Astrocyte (in vitro differentiated cells and primary cell): ENCODE measurements around the gene CSRP3. TPM values are rescaled to one million over a fixed set of nuclear protein-coding genes. Genes with fewer than 3 reads are reported as not detected.

Source experiments
- DNase-seq: peaks from one replicate; pipeline ENCODE4 v3.0.0-alpha.2; 2010; ENCODE audit warnings: low read depth
- FAIRE-seq: peaks from 2 replicates; lab custom pipeline; 2011; peaks lifted over from hg19 to GRCh38; lab: Jason Lieb, UNC
- H2AFZ ChIP-seq: 2 replicates; pipeline ENCODE4 v1.6.0; 2012; ENCODE audit warnings: low read depth, low read length, inconsistent platforms
- H3K27ac ChIP-seq: 2 replicates; pipeline ENCODE4 v1.5.1; 2011; ENCODE audit warnings: low read depth, low read length, inconsistent platforms
- H3K27me3 ChIP-seq: 2 replicates; pipeline ENCODE4 v1.6.0; 2011; ENCODE audit warnings: low read length, inconsistent platforms; ENCODE audit not compliant: insufficient read depth
- H3K36me3 ChIP-seq: 2 replicates; pipeline ENCODE4 v1.5.1; 2011; ENCODE audit warnings: low read length, inconsistent platforms; ENCODE audit not compliant: insufficient read depth
- H3K4me1 ChIP-seq: 2 replicates; pipeline ENCODE4 v1.5.1; 2011; ENCODE audit warnings: low read length, inconsistent platforms; ENCODE audit not compliant: insufficient read depth
- H3K4me2 ChIP-seq: 2 replicates; pipeline ENCODE4 v1.6.0; 2012; ENCODE audit warnings: low read length, inconsistent platforms
- H3K4me3 ChIP-seq: 2 replicates; pipeline ENCODE4 v1.5.1; 2011; ENCODE audit warnings: low read depth, mild to moderate bottlenecking, low read length, inconsistent platforms; ENCODE audit not compliant: insufficient read depth
- H3K79me2 ChIP-seq: 2 replicates; pipeline ENCODE4 v1.6.0; 2012; ENCODE audit warnings: mild to moderate bottlenecking, low read length, inconsistent platforms; ENCODE audit not compliant: insufficient read depth
- H3K9ac ChIP-seq: 2 replicates; pipeline ENCODE4 v1.6.0; 2012; ENCODE audit warnings: mild to moderate bottlenecking, low read length, inconsistent platforms
- H3K9me3 ChIP-seq: 2 replicates; pipeline ENCODE4 v1.5.1; 2012; ENCODE audit warnings: low read depth, mild to moderate bottlenecking, low read length, inconsistent platforms; ENCODE audit not compliant: insufficient read depth
- H4K20me1 ChIP-seq: 2 replicates; pipeline ENCODE4 v1.6.0; 2012; ENCODE audit warnings: low read length, inconsistent platforms; ENCODE audit not compliant: insufficient read depth
- H3K27ac Mint-ChIP-seq: one replicate; pipeline ENCODE4 v1.8.0; 2021; ENCODE audit warnings: mild to moderate bottlenecking, mixed read lengths; ENCODE audit not compliant: unreplicated experiment
- H3K27me3 Mint-ChIP-seq: one replicate; pipeline ENCODE4 v1.8.0; 2021; ENCODE audit warnings: low read depth, mixed read lengths; ENCODE audit not compliant: unreplicated experiment
- H3K36me3 Mint-ChIP-seq: one replicate; pipeline ENCODE4 v1.8.0; 2021; ENCODE audit warnings: low read depth, mixed read lengths; ENCODE audit not compliant: unreplicated experiment
- H3K4me1 Mint-ChIP-seq: one replicate; pipeline ENCODE4 v1.8.0; 2021; ENCODE audit warnings: low read depth, mixed read lengths; ENCODE audit not compliant: unreplicated experiment
- H3K4me3 Mint-ChIP-seq: one replicate; pipeline ENCODE4 v1.8.0; 2021; ENCODE audit warnings: mild to moderate bottlenecking, moderate library complexity, mixed read lengths; ENCODE audit not compliant: unreplicated experiment
- H3K9me3 Mint-ChIP-seq: one replicate; pipeline ENCODE4 v1.8.0; 2021; ENCODE audit warnings: mild to moderate bottlenecking, mixed read lengths; ENCODE audit not compliant: unreplicated experiment
- EZH2 ChIP-seq: IDR thresholded peaks from 2 replicates; pipeline ENCODE4 v1.6.1; 2012; ENCODE audit warnings: mild to moderate bottlenecking, low read length, inconsistent platforms; ENCODE audit not compliant: insufficient read depth
- total RNA-seq: library from RNA; stranded (reverse); gene quantifications from 2 replicates; pipeline ENCODE4 v1.2.1, GENCODE V29; 2021
- TF ChIP-seq, protein P1 (sequence below): IDR thresholded peaks from 2 replicates; pipeline ENCODE4 v1.5.1; 2011; ENCODE audit warnings: low read depth, mild to moderate bottlenecking, inconsistent platforms, low read length, moderate library complexity; ENCODE audit not compliant: insufficient read depth

CSRP3 gene
- total RNA-seq, 1 donor from 2014 or later, result 0.43 TPM

DNA sequence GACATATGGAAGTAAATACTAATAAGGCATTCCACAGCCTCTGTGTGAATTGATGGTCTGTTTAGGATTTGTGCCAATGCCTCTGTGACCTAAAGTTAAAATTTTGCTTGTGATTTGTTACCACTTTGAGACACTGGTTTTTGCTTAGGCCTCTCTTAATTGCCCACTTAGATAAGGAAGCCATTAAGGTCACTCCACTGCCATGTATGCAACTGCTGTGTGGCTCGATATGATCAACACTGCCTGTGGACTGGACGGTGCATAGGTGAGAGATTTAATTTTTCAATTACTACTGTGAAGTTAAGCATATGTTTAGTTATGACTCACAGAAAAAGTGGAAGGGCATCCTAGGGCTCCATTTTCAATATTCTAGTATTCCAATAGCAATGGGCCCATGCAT, 36.9 kb downstream of the CSRP3 start:
- Mint-ChIP-seq H3K27ac (no peak overlapping the region), H3K4me3 (no peak overlapping the region), H3K4me1 (no peaks in the 10 kb centered on the region), H3K9me3 (no peaks in the 10 kb centered on the region), H3K27me3 (no peaks in the 10 kb centered on the region), H3K36me3 (no peaks in the 10 kb centered on the region)
- Histone ChIP-seq H3K79me2 (no peaks in the 10 kb centered on the region), H3K36me3 (peaks cover 4% of the 10 kb centered on the region), H3K4me1 (no peaks in the 10 kb centered on the region), H3K4me3 (no peak overlapping the region), H4K20me1 (no peaks in the 10 kb centered on the region), H3K4me2 (no peak overlapping the region), H3K27me3 (no peaks in the 10 kb centered on the region), H3K9me3 (no peaks in the 10 kb centered on the region), H3K27ac (no peak overlapping the region), H2AFZ (no peak overlapping the region), H3K9ac (no peak overlapping the region)
- TF ChIP-seq EZH2, result no peak
- TF ChIP-seq, protein P1, sequence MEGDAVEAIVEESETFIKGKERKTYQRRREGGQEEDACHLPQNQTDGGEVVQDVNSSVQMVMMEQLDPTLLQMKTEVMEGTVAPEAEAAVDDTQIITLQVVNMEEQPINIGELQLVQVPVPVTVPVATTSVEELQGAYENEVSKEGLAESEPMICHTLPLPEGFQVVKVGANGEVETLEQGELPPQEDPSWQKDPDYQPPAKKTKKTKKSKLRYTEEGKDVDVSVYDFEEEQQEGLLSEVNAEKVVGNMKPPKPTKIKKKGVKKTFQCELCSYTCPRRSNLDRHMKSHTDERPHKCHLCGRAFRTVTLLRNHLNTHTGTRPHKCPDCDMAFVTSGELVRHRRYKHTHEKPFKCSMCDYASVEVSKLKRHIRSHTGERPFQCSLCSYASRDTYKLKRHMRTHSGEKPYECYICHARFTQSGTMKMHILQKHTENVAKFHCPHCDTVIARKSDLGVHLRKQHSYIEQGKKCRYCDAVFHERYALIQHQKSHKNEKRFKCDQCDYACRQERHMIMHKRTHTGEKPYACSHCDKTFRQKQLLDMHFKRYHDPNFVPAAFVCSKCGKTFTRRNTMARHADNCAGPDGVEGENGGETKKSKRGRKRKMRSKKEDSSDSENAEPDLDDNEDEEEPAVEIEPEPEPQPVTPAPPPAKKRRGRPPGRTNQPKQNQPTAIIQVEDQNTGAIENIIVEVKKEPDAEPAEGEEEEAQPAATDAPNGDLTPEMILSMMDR, result no peak
- DNase-seq (no peak), FAIRE-seq (no peak)

- no peaks in the 10 kb centered on the region for H3K4me1 Mint-ChIP-seq
- Histone ChIP-seq H3K27ac (no peak overlapping the region), H2AFZ (no peak overlapping the region), H3K9ac (no peak overlapping the region), H4K20me1 (no peaks in the 10 kb centered on the region), H3K4me3 (no peak overlapping the region), H3K9me3 (no peaks in the 10 kb centered on the region), H3K4me2 (no peak overlapping the region), H3K4me1 (no peaks in the 10 kb centered on the region), H3K27me3 (no peaks in the 10 kb centered on the region), H3K79me2 (no peaks in the 10 kb centered on the region), H3K36me3 (peaks cover 4% of the 10 kb centered on the region)
- DNase-seq (no peak), FAIRE-seq (no peak)
- H3K27ac Mint-ChIP-seq, result no peak overlapping the region
- H3K4me3 Mint-ChIP-seq, result no peak overlapping the region
- H3K27me3 Mint-ChIP-seq, result no peaks in the 10 kb centered on the region
- no peaks in the 10 kb centered on the region for H3K9me3 Mint-ChIP-seq
- TF ChIP-seq EZH2, result no peak
- TF ChIP-seq, protein P1, result no peak
- H3K36me3 Mint-ChIP-seq, result no peaks in the 10 kb centered on the region
Measured at GRCh38 chr11:19164230-19164855, 37.4 kb downstream of the CSRP3 start.

DNA sequence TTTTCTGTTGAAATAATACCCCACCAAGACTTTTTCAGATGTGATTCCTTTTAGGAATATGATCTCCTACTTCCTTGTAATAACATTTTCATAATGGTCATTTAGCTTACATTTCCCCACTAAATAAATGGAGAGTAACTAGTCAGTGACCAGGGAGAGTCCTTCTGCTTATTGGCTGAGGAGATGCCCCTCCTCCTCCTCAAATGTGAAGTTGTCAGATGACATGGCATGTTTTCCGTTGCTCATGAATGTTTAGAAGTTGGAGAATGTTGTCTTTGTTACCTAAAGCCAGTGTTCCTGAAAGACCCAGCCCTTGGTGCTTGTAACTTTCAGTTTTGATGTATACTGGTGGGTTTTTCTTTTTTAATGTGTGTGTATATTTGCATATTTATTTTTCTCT, 38.2 kb downstream of the CSRP3 start:
- no peaks in the 10 kb centered on the region for H3K4me1 Mint-ChIP-seq
- Histone ChIP-seq H4K20me1 (no peaks in the 10 kb centered on the region), H3K36me3 (peaks cover under 1% of the 10 kb centered on the region), H3K4me1 (no peaks in the 10 kb centered on the region), H3K9ac (no peak overlapping the region), H3K27ac (no peak overlapping the region), H3K9me3 (no peaks in the 10 kb centered on the region), H3K4me2 (no peak overlapping the region), H3K27me3 (no peaks in the 10 kb centered on the region), H3K4me3 (no peak overlapping the region), H3K79me2 (no peaks in the 10 kb centered on the region), H2AFZ (no peak overlapping the region)
- no peaks in the 10 kb centered on the region for H3K9me3 Mint-ChIP-seq
- H3K27ac Mint-ChIP-seq, result no peak overlapping the region
- DNase-seq (no peak), FAIRE-seq (no peak)
- H3K36me3 Mint-ChIP-seq, result no peaks in the 10 kb centered on the region
- no peak overlapping the region for H3K4me3 Mint-ChIP-seq
- TF ChIP-seq, protein P1, result no peak
- TF ChIP-seq EZH2, result no peak
- no peaks in the 10 kb centered on the region for H3K27me3 Mint-ChIP-seq
